LNCAP (cell line): ENCODE results near the gene GRB2.

Experiments
- TF ChIP-seq, protein P1 (sequence below): fragments of 450-650 bp; IDR thresholded peaks from 2 replicates; pipeline ENCODE4 v1.5.1; 2017; ENCODE audit warnings: mild to moderate bottlenecking

GRB2 gene

DNA sequence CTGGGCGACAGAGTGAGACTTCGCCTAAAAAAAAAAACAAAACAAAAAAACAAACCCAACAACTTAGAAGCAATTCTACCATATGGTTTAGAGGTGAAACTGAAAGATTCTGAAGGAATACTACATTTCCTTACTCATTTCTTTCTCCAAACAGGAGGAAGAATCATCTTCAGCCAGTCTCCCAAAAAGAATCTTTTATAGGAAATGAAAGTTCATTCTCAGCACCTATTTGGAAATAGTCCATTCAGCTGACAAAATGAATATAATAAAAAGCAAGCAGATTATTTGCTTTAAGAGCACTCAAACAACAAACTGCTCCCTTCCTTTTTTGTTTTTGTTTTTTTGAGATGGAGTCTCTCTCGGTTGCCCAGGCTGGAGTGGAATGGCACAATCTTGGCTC is 17.7 kb downstream of the GRB2 start:
- TF ChIP-seq, protein P1, sequence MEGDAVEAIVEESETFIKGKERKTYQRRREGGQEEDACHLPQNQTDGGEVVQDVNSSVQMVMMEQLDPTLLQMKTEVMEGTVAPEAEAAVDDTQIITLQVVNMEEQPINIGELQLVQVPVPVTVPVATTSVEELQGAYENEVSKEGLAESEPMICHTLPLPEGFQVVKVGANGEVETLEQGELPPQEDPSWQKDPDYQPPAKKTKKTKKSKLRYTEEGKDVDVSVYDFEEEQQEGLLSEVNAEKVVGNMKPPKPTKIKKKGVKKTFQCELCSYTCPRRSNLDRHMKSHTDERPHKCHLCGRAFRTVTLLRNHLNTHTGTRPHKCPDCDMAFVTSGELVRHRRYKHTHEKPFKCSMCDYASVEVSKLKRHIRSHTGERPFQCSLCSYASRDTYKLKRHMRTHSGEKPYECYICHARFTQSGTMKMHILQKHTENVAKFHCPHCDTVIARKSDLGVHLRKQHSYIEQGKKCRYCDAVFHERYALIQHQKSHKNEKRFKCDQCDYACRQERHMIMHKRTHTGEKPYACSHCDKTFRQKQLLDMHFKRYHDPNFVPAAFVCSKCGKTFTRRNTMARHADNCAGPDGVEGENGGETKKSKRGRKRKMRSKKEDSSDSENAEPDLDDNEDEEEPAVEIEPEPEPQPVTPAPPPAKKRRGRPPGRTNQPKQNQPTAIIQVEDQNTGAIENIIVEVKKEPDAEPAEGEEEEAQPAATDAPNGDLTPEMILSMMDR: no peak

DNA sequence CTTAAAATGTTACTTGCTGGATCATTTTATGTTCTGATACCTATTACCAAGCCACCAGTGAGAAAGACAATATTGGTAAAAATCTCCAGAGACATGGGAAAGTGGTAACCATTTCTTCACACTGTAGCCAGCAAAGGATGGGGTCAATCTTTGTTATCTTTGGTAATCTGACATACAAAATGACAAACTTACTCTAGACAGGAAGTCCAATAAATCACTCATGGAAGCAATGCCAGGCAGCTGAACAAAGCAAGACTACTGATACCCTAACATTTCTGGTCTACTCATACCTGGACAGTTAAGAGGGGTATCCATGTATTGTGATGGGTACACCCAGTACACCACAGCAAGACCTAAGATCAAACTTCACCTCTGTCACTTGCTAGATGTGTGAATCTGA is 19.0 kb downstream of the GRB2 start:
- TF ChIP-seq, protein P1: no peak

DNA sequence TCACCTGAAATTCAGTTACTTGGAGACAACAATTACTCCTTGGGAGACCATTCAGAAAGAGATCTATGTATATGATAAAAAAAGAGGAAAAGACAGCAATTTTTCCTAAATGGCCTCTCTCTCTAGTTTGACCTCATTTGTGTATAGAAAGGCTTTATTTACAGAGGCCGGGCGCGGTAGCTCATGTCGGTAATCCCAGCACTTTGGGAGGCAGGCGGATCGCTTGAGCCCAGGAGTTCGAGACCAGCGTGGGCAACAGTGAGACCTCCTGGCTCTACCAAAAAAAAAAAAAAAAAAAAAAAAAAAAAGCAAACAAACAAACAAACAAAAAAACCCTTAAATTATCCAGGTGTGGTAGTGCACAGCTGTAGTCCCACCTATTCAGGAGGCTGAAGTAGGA is 20.7 kb downstream of the GRB2 start:
- TF ChIP-seq, protein P1: no peak

DNA sequence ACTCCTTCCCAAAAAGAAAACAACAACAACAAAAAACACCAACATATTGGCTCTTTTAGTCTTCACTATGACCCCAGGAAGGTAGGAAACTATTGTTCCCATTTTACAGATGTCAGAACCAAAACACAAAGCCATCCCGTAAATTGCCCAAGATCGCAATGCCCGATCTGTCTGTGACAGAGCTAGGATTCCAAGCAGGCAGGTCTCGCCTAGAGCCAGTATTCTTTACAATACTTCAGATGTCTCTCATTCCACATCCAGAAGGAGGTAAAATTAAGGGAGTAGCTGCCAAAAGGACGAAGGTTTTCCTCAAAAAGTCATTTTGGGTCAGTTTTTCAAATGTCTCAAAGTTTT is 21.7 kb downstream of the GRB2 start:
- TF ChIP-seq, protein P1: no peak

DNA sequence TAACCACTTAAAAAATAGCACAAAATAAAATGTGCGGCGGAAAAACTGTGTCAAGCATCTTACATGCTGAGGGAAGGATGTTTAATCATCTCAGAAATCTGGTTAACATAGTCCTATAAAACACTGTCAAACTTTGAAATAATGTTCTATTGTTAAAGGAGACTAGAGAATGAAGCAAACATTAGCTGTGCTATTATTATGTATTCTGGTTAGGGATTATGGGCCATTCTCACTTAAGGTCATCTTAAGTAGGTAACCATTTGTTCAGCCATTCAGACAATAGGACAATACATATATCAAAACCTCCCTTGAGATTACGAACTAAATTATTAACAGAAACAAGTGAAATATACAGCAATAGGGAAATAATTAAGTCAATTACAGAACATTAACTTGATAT is 24.7 kb downstream of the GRB2 start:
- TF ChIP-seq, protein P1: no peak

DNA sequence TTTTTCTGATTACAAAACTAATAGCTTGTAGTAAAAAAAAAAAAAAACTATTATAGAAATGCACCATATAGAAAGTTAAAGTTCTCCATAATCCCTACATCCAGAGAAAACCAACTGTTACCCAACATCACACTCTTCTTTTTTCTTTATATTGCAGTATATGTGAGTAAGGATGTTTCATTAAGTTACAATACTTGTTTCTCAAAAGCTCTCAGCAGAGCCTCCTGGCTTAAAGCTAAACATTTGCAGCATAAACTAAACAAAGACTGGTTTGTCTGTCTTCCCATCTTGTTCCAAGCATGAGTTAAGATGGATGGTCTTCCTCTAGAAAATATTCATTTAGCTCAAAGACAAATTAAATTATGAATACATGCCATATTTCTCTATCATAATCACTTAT is 25.2 kb downstream of the GRB2 start:
- TF ChIP-seq, protein P1: no peak

DNA sequence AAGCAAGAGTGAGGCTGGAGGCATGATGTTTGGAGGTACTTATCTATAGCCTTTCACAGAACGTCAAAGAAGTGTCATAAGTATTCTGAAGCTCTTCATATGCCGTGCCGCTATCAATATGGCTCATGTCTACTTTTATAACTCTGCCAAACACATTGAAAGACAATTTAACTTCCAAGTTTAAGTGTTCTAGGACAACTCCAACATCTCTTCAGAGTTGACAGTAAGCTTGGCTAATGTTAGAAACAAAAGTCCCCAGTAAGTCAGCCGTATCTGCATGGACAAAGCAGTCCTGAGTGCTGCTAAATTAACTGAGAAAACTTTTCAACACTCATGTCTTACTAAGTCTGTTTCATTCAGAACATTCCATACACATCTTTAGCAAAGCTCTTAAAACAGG is 32.2 kb downstream of the GRB2 start:
- TF ChIP-seq, protein P1: no peak

DNA sequence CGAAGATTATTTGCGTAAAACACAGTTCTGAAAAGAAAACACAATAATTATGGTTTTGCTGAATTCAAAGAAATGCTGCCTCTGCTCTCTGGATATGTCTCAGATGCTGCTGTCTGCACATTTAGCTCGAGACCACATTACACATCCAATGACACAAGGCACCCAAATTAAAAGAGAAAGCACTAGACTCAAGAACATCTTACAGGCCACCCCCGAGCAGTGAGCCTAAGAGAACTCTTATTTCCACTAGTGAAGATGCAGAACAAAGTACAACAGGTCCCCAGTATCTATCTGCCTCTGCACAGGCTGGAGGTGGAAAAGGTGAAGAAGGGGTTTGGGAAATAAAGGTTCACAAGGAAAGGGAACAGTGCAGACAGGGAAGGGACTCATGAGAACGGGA is 33.5 kb downstream of the GRB2 start:
- TF ChIP-seq, protein P1: no peak
